HEK293 (cell line): Measurements from ENCODE around the gene C9orf57.
A peak's percentile ranks its signal among the peaks of the same experiment; 100 is the strongest.

Experiments used
- CTCF ChIA-PET: fragments of 350-600 bp; formaldehyde crosslinking; extraction: SDS; loops from one replicate; lab custom pipeline; 2021; ENCODE audit warnings: antibody characterized with exemption; lab: Yijun Ruan, JAX
- POLR2A ChIA-PET: fragments of 300-600 bp; formaldehyde crosslinking; extraction: SDS; loops from one replicate; lab custom pipeline; 2020; ENCODE audit warnings: antibody characterized with exemption, inconsistent platforms; lab: Yijun Ruan, JAX
- H3K27ac ChIP-seq: fragments of 200-500 bp; sonication (Bioruptor generic); 2 replicates; pipeline ENCODE4 v1.5.1; 2014; ENCODE audit warnings: low read depth, low read length, control low read depth, inconsistent platforms; ENCODE audit errors: extremely low read depth
- H3K36me3 ChIP-seq, 2 experiments: fragments of 200-500 bp in 1 of 2; sonication (Bioruptor generic) in 1 of 2; 1 replicate in 1 of 2; 2 replicates in 1 of 2; pipeline ENCODE4 v1.5.1; 2014 to 2017; ENCODE audit warnings: inconsistent platforms in 2 of 2, low read length in 2 of 2; ENCODE audit not compliant: control insufficient read depth in 2 of 2, insufficient read depth in 1 of 2
- H3K4me1 ChIP-seq: fragments of 200-500 bp; sonication (Bioruptor generic); 2 replicates; pipeline ENCODE4 v1.5.1; 2014; ENCODE audit warnings: mild to moderate bottlenecking, low read length, inconsistent platforms; ENCODE audit not compliant: control insufficient read depth, insufficient read depth
- H3K4me3 ChIP-seq: 2 replicates; pipeline ENCODE4 v1.5.1; 2011; ENCODE audit warnings: low read depth, mild to moderate bottlenecking, control low read depth, low read length, moderate library complexity
- H3K9me3 ChIP-seq: fragments of 200-500 bp; sonication (Bioruptor generic); 2 replicates; pipeline ENCODE4 v1.5.1; 2014; ENCODE audit warnings: low read depth, low read length, inconsistent platforms; ENCODE audit not compliant: control insufficient read depth, insufficient read depth
- FEZF1 ChIP-seq: fragments of 450-650 bp; formaldehyde crosslinking; IDR thresholded peaks from 2 replicates; pipeline ENCODE4 v1.5.1; 2016; ENCODE audit warnings: missing biosample characterization, missing genetic modification characterization
- GLI2 ChIP-seq: fragments of 450-650 bp; formaldehyde crosslinking; IDR thresholded peaks from 2 replicates; pipeline ENCODE4; 2017; ENCODE audit warnings: missing biosample characterization, missing genetic modification characterization, low read depth, borderline replicate concordance
- KLF1 ChIP-seq: fragments of 450-650 bp; formaldehyde crosslinking; IDR thresholded peaks from 2 replicates; pipeline ENCODE4 v1.5.1; 2016; ENCODE audit warnings: missing biosample characterization, missing genetic modification characterization
- KLF9 ChIP-seq: fragments of 450-650 bp; formaldehyde crosslinking; IDR thresholded peaks from 2 replicates; pipeline ENCODE4 v1.5.1; 2016; ENCODE audit warnings: missing biosample characterization, missing genetic modification characterization, low read depth
- TRIM28 ChIP-seq: IDR thresholded peaks from 2 replicates; pipeline ENCODE4 v1.6.1; 2011; ENCODE audit warnings: low read length, control low read depth, borderline replicate concordance
- YY2 ChIP-seq: fragments of 450-650 bp; formaldehyde crosslinking; IDR thresholded peaks from 2 replicates; pipeline ENCODE4 v1.5.1; 2016; ENCODE audit warnings: missing biosample characterization, missing genetic modification characterization
- ZBTB17 ChIP-seq: fragments of 450-650 bp; formaldehyde crosslinking; IDR thresholded peaks from 2 replicates; pipeline ENCODE4 v1.5.1; 2016; ENCODE audit warnings: missing biosample characterization, missing genetic modification characterization
- ZBTB48 ChIP-seq: fragments of 450-650 bp; formaldehyde crosslinking; IDR thresholded peaks from 2 replicates; pipeline ENCODE4 v1.5.1; 2016; ENCODE audit warnings: missing biosample characterization, missing genetic modification characterization
- ZFHX2 ChIP-seq: fragments of 450-650 bp; formaldehyde crosslinking; conservative IDR thresholded peaks from 2 replicates; pipeline ENCODE4 v1.5.1; 2016; ENCODE audit warnings: missing biosample characterization, missing genetic modification characterization
- ZIC2 ChIP-seq: fragments of 450-650 bp; formaldehyde crosslinking; IDR thresholded peaks from 2 replicates; pipeline ENCODE4 v1.5.1; 2016; ENCODE audit warnings: missing biosample characterization, missing genetic modification characterization
- ZNF112 ChIP-seq: fragments of 450-650 bp; formaldehyde crosslinking; IDR thresholded peaks from 2 replicates; pipeline ENCODE4 v1.5.0; 2017; ENCODE audit warnings: missing biosample characterization, missing genetic modification characterization
- ZNF155 ChIP-seq: fragments of 450-650 bp; formaldehyde crosslinking; IDR thresholded peaks from 2 replicates; pipeline ENCODE4 v1.5.1; 2016; ENCODE audit warnings: missing biosample characterization, missing genetic modification characterization
- ZNF2 ChIP-seq: fragments of 450-650 bp; formaldehyde crosslinking; IDR thresholded peaks from 2 replicates; pipeline ENCODE4 v1.5.1; 2016; ENCODE audit warnings: missing biosample characterization, missing genetic modification characterization
- ZNF24 ChIP-seq: fragments of 450-650 bp; formaldehyde crosslinking; IDR thresholded peaks from 2 replicates; pipeline ENCODE4 v1.5.1; 2016; ENCODE audit warnings: missing biosample characterization, missing genetic modification characterization
- ZNF37A ChIP-seq: fragments of 450-650 bp; IDR thresholded peaks from 2 replicates; pipeline ENCODE4 v1.5.1; 2018; ENCODE audit warnings: missing biosample characterization, missing genetic modification characterization
- ZNF404 ChIP-seq: fragments of 450-650 bp; formaldehyde crosslinking; IDR thresholded peaks from 2 replicates; pipeline ENCODE4 v1.5.1; 2017; ENCODE audit warnings: missing biosample characterization, missing genetic modification characterization
- ZNF501 ChIP-seq: fragments of 450-650 bp; formaldehyde crosslinking; IDR thresholded peaks from 2 replicates; pipeline ENCODE4 v1.5.1; 2016; ENCODE audit warnings: missing biosample characterization, missing genetic modification characterization
- ZNF530 ChIP-seq: fragments of 450-650 bp; formaldehyde crosslinking; IDR thresholded peaks from 2 replicates; pipeline ENCODE4 v1.5.1; 2016; ENCODE audit warnings: low read depth, missing biosample characterization, missing genetic modification characterization
- ZNF555 ChIP-seq: fragments of 450-650 bp; formaldehyde crosslinking; conservative IDR thresholded peaks from 2 replicates; pipeline ENCODE4 v1.5.1; 2017; ENCODE audit warnings: missing biosample characterization, mild to moderate bottlenecking, missing genetic modification characterization, inconsistent platforms
- ZNF610 ChIP-seq: fragments of 450-650 bp; formaldehyde crosslinking; IDR thresholded peaks from 2 replicates; pipeline ENCODE4 v1.5.1; 2016; ENCODE audit warnings: missing biosample characterization, missing genetic modification characterization, borderline replicate concordance
- ZNF654 ChIP-seq: fragments of 450-650 bp; formaldehyde crosslinking; IDR thresholded peaks from 2 replicates; pipeline ENCODE4 v1.5.1; 2016; ENCODE audit warnings: low read depth, missing biosample characterization, missing genetic modification characterization
- ZNF670 ChIP-seq: fragments of 450-650 bp; formaldehyde crosslinking; IDR thresholded peaks from 2 replicates; pipeline ENCODE4 v1.5.1; 2016; ENCODE audit warnings: missing biosample characterization, missing genetic modification characterization, low read depth
- ZNF76 ChIP-seq: fragments of 450-650 bp; formaldehyde crosslinking; IDR thresholded peaks from 2 replicates; pipeline ENCODE4; 2016; ENCODE audit warnings: low read depth, missing biosample characterization, missing genetic modification characterization, borderline replicate concordance
- ZNF776 ChIP-seq: fragments of 450-650 bp; formaldehyde crosslinking; IDR thresholded peaks from 2 replicates; pipeline ENCODE4 v1.5.0; 2017; ENCODE audit warnings: missing biosample characterization, missing genetic modification characterization, borderline replicate concordance
- ZXDB ChIP-seq: fragments of 450-650 bp; formaldehyde crosslinking; IDR thresholded peaks from 2 replicates; pipeline ENCODE4 v1.5.1; 2016; ENCODE audit warnings: missing biosample characterization, missing genetic modification characterization
- TF ChIP-seq, protein P1 (sequence below): fragments of 450-650 bp; formaldehyde crosslinking; IDR thresholded peaks from 2 replicates; pipeline ENCODE4 v1.5.1; 2016; ENCODE audit warnings: missing biosample characterization, missing genetic modification characterization
- TF ChIP-seq, protein P2 (sequence below): fragments of 450-650 bp; formaldehyde crosslinking; IDR thresholded peaks from 2 replicates; pipeline ENCODE4 v1.5.1; 2016; ENCODE audit warnings: missing biosample characterization, missing genetic modification characterization
- TF ChIP-seq, protein P3 (sequence below): fragments of 450-650 bp; formaldehyde crosslinking; IDR thresholded peaks from 2 replicates; pipeline ENCODE4 v1.5.1; 2016; ENCODE audit warnings: missing biosample characterization, missing genetic modification characterization

C9orf57 gene

DNA sequence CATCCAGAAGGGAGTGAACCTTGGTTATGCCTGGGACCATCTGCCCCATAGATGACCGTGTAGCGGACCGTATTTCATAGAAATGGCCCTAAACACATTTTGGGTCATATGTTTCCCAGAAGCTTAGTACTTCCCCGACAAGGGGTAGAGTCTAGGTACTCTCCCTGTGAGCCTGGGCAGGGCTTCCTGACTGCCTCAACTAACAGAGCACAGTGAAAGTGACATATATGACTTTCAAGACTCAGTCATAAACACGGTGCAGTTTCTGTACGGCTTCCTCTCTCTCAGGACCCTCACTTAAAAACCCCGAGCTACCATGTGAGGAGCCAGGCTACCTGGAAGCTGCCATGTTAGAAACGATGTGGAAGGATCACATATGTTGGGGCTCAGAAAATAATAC, 20.9 kb downstream of the C9orf57 start:
- Histone ChIP-seq H3K4me3 (no peak overlapping the region), H3K4me1 (0 out of 2 replicates have a peak, but pooled peaks cover 3% of the 10 kb centered on the region), H3K9me3 (no peaks in the 10 kb centered on the region), H3K27ac (no peak overlapping the region), H3K36me3 (no peaks in the 10 kb centered on the region)
- TF ChIP-seq ZNF76 (tag by site-specific recombination) (no peak), TRIM28 (no peak), ZNF404 (tag by site-specific recombination) (no peak), KLF9 (tag by site-specific recombination) (no peak), ZFHX2 (tag by site-specific recombination) (no peak), ZNF555 (tag by site-specific recombination) (no peak), ZNF155 (tag by site-specific recombination) (no peak), ZNF501 (tag by site-specific recombination) (no peak), ZNF776 (no peak), ZNF2 (no peak)
- ChIA-PET CTCF (interaction anchor here (0.6 to 6.6 kb wide), 49 partner anchors 8 to 1473 kb away, joined by 3 to 210 read pairs (median 4); no protein-coding TSS in a partner anchor), POLR2A (interaction anchor here (1.0 to 1.2 kb wide), 2 partner anchors 128 to 234 kb away, joined by 3 read pairs; partner anchors contain the start of genes ABHD17B and C9orf85)

GRCh38 chr9:72038890-72039410, 21.5 kb downstream of the C9orf57 start:
- CTCF ChIA-PET: interaction anchor here (0.6 to 6.6 kb wide), 65 partner anchors 8 to 1474 kb away, joined by 3 to 210 read pairs (median 4); no protein-coding TSS in a partner anchor
- H3K27ac ChIP-seq: no peak overlapping the region

GRCh38 chr9:72038408-72038807, 22.0 kb downstream of the C9orf57 start:
- Histone ChIP-seq H3K27ac (no peak overlapping the region), H3K4me1 (0 out of 2 replicates have a peak, but pooled peaks cover 3% of the 10 kb centered on the region), H3K4me3 (no peak overlapping the region), H3K36me3 (no peaks in the 10 kb centered on the region), H3K9me3 (no peaks in the 10 kb centered on the region)
- TF ChIP-seq ZNF670 (tag by site-specific recombination) (no peak), KLF1 (no peak), ZNF555 (tag by site-specific recombination) (no peak), ZBTB48 (tag by site-specific recombination) (no peak), ZIC2 (tag by site-specific recombination) (no peak), FEZF1 (tag by site-specific recombination) (no peak), ZNF2 (no peak), ZNF404 (tag by site-specific recombination) (no peak), ZNF530 (tag by site-specific recombination) (no peak), YY2 (tag by site-specific recombination) (no peak), ZNF112 (tag by site-specific recombination) (no peak), ZNF37A (tag by site-specific recombination) (no peak)
- TF ChIP-seq, protein P1, sequence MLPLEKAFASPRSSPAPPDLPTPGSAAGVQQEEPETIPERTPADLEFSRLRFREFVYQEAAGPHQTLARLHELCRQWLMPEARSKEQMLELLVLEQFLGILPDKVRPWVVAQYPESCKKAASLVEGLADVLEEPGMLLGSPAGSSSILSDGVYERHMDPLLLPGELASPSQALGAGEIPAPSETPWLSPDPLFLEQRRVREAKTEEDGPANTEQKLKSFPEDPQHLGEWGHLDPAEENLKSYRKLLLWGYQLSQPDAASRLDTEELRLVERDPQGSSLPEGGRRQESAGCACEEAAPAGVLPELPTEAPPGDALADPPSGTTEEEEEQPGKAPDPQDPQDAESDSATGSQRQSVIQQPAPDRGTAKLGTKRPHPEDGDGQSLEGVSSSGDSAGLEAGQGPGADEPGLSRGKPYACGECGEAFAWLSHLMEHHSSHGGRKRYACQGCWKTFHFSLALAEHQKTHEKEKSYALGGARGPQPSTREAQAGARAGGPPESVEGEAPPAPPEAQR (tag by site-specific recombination): no peak
- TF ChIP-seq, protein P2, sequence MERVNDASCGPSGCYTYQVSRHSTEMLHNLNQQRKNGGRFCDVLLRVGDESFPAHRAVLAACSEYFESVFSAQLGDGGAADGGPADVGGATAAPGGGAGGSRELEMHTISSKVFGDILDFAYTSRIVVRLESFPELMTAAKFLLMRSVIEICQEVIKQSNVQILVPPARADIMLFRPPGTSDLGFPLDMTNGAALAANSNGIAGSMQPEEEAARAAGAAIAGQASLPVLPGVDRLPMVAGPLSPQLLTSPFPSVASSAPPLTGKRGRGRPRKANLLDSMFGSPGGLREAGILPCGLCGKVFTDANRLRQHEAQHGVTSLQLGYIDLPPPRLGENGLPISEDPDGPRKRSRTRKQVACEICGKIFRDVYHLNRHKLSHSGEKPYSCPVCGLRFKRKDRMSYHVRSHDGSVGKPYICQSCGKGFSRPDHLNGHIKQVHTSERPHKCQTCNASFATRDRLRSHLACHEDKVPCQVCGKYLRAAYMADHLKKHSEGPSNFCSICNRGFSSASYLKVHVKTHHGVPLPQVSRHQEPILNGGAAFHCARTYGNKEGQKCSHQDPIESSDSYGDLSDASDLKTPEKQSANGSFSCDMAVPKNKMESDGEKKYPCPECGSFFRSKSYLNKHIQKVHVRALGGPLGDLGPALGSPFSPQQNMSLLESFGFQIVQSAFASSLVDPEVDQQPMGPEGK (tag by site-specific recombination): no peak
- ChIA-PET CTCF (interaction anchor here (0.6 to 6.6 kb wide), 50 partner anchors 8 to 1068 kb away, joined by 3 to 210 read pairs (median 4); no protein-coding TSS in a partner anchor), POLR2A (interaction anchor here (1.0 to 1.2 kb wide), 2 partner anchors 127 to 235 kb away, joined by 3 read pairs; partner anchors contain the start of genes ABHD17B and C9orf85)

More at GRCh38 chr9:72038890-72039410, 21.5 kb downstream of the C9orf57 start:
- POLR2A ChIA-PET: interaction anchor here (1.0 to 1.2 kb wide), 2 partner anchors 128 to 234 kb away, joined by 3 read pairs; partner anchors contain the start of genes ABHD17B and C9orf85
- Histone ChIP-seq H3K4me3 (no peak overlapping the region), H3K36me3 (no peaks in the 10 kb centered on the region), H3K4me1 (0 out of 2 replicates have a peak, but pooled peaks cover 3% of the 10 kb centered on the region), H3K9me3 (no peaks in the 10 kb centered on the region)
- TF ChIP-seq, protein P3, sequence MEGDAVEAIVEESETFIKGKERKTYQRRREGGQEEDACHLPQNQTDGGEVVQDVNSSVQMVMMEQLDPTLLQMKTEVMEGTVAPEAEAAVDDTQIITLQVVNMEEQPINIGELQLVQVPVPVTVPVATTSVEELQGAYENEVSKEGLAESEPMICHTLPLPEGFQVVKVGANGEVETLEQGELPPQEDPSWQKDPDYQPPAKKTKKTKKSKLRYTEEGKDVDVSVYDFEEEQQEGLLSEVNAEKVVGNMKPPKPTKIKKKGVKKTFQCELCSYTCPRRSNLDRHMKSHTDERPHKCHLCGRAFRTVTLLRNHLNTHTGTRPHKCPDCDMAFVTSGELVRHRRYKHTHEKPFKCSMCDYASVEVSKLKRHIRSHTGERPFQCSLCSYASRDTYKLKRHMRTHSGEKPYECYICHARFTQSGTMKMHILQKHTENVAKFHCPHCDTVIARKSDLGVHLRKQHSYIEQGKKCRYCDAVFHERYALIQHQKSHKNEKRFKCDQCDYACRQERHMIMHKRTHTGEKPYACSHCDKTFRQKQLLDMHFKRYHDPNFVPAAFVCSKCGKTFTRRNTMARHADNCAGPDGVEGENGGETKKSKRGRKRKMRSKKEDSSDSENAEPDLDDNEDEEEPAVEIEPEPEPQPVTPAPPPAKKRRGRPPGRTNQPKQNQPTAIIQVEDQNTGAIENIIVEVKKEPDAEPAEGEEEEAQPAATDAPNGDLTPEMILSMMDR: peak; percentile 84
- TF ChIP-seq ZXDB (tag by site-specific recombination) (no peak), ZNF24 (tag by site-specific recombination) (no peak), ZNF654 (tag by site-specific recombination) (peak; percentile 89), ZBTB17 (tag by site-specific recombination) (peak; percentile 13; the same call in 1 of the 2 replicates), ZNF610 (tag by site-specific recombination) (no peak), GLI2 (tag by site-specific recombination) (no peak)
